ENCODE data around the gene DELE1.

GRCh38 chr5:141923448-141924313, at the start of gene DELE1:
- TF ChIP-seq CTCF (IDR thresholded peaks at IDR 0.05; ENCODE audit: poor library complexity, severe bottlenecking) (peak; percentile 34), POLR2AphosphoS5 (IDR thresholded peaks at IDR 0.05) (peak; percentile 76), EP300 (conservative IDR thresholded peaks at IDR 0.05; ENCODE audit: poor library complexity, severe bottlenecking) (peak; percentile 43), EZH2 (IDR thresholded peaks at IDR 0.05; ENCODE audit: borderline replicate concordance, insufficient read depth, low read length, poor library complexity, severe bottlenecking) (no peak), RAD21 (conservative IDR thresholded peaks at IDR 0.05) (peak; percentile 57), REST (IDR thresholded peaks at IDR 0.05; ENCODE audit: borderline replicate concordance) (peak; percentile 48), SMC3 (conservative IDR thresholded peaks at IDR 0.05; ENCODE audit: poor library complexity) (peak; percentile 54)

Data from neural cell (in vitro differentiated cells).